Activated CD8-positive, alpha-beta memory T cell treated with anti-CD3 and anti-CD28 coated beads for 1 hour (primary cell): Measurements from ENCODE around the gene ZNF224.
"Not testable (repeated sequence)": the region's sequence is repeated elsewhere in the genome, so short reads cannot be mapped to it uniquely, and the experiment has no call there.

ENCODE experiments used
- DNase-seq, 2 donors: peaks; one replicate each; pipeline ENCODE4 v3.0.0-alpha.2; 2020; ENCODE audit warnings: low read depth in 1 of 2; ENCODE audit errors: extremely low read depth in 1 of 2

Gene ZNF224

GRCh38 chr19:44121162-44121561, 27.0 kb downstream of the ZNF224 start:
- DNase-seq = not testable (repeated sequence)

GRCh38 chr19:44131955-44132354, 37.8 kb downstream of the ZNF224 start:
- no peak for DNase-seq

- peak; percentile 33 to 36 for DNase-seq
These were observed 47.3 kb downstream of the ZNF224 start, which contains the start of gene ZNF234 for GRCh38 chr19:44141191-44142058. TSS of gene ZNF234 (plus strand) at chr19:44141554. CDS start at chr19:44144633, 3,079 bp downstream.

DNA sequence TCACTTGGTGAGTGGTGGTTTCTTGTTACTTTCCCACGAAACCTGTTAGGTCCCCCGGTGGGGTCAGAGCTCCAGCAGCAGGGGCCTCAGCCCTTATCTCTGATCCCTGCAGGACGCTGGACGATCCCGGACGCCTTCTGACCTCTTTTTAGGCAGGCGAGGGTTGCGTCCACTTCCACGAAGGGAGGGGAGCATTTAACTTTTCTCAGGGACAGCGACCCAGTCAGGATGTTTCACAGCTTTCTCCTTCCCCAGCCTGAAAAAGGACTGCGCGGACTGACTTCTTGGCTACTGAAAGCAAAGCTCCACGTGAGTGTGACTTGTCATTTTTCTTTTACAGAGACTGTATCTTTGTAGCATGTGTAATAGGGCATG, 47.9 kb downstream of the ZNF224 start:
- DNase-seq = no peak

GRCh38 chr19:44149776-44150175, 55.6 kb downstream of the ZNF224 start:
- DNase-seq = no peak

DNA sequence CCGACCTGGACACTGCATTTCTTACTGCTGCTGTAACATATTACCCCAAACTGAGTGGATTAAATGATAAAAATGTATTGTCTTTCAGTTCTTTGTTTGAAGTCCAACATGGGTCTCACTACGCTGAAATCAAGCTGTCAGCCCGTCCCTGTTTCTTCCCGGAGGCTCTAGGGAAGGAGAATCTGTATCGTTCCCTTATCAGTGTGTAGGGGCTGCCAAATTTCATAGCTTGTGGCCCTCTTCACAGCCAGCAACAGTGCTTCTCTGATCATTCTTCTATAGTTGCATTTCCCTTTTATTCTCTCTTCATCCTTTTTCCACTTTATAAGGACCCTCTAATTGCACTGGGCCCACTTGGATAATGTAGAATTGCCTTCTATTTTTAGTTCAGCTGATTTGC, 57.3 kb downstream of the ZNF224 start:
- no peak for DNase-seq

DNA sequence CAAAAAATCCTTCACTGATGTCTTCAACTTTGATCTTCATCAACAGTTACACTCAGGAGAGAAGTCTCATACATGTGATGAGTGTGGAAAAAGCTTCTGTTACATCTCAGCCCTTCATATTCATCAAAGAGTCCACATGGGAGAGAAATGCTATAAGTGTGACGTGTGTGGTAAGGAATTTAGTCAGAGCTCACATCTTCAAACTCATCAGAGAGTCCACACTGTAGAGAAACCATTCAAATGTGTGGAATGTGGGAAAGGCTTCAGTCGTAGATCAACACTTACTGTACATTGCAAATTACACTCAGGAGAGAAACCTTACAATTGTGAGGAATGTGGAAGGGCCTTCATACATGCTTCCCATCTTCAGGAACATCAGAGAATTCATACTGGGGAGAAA, 62.3 kb downstream of the ZNF224 start:
- DNase-seq = no peak
